HFFc6 (cell line): Measurements from ENCODE around the gene SGMS1. TPM values are rescaled to one million over a fixed set of nuclear protein-coding genes. Genes with fewer than 3 reads are reported as not detected.

ENCODE experiments used
- DNase-seq: peaks from one replicate; pipeline ENCODE4 v3.0.0-alpha.2; 2018
- H3K27ac Mint-ChIP-seq: 2 replicates; pipeline ENCODE4 v1.8.0; 2020; ENCODE audit warnings: mild to moderate bottlenecking, mixed read lengths
- H3K27me3 Mint-ChIP-seq: 2 replicates; pipeline ENCODE4 v1.8.0; 2021; ENCODE audit warnings: mild to moderate bottlenecking, moderate library complexity, mixed read lengths; ENCODE audit not compliant: insufficient read depth
- H3K36me3 Mint-ChIP-seq: 2 replicates; pipeline ENCODE4 v1.8.0; 2021; ENCODE audit warnings: low read depth, mixed read lengths
- H3K4me1 Mint-ChIP-seq: 2 replicates; pipeline ENCODE4 v1.8.0; 2020; ENCODE audit warnings: low read depth, mixed read lengths
- H3K4me3 Mint-ChIP-seq: 2 replicates; pipeline ENCODE4 v1.8.0; 2020; ENCODE audit warnings: mild to moderate bottlenecking, moderate library complexity, mixed read lengths
- H3K9me3 Mint-ChIP-seq: 2 replicates; pipeline ENCODE4 v1.8.0; 2020; ENCODE audit warnings: mild to moderate bottlenecking, mixed read lengths
- CTCF ChIP-seq: fragments of 200-600 bp; sonication (generic); IDR thresholded peaks from 2 replicates; pipeline ENCODE4 v1.5.0; 2021; ENCODE audit warnings: antibody characterized with exemption, mild to moderate bottlenecking
- total RNA-seq, 6 experiments: library from RNA; stranded (reverse); fragmentation: NEBNext Ultra II Directional; extraction: Animal tissue kit (Norgen Biotek cat#: 25700); gene quantifications; 2 replicates in 1 of 6; 3 replicates in 5 of 6; pipeline ENCODE4 v1.2.3, GENCODE V29; 2021

Gene SGMS1
- total RNA-seq, 6 experiments from 2014 or later: 19.6 to 27.5 (median 24.6) TPM

- Mint-ChIP-seq H3K27ac (no peak overlapping the region), H3K4me1 (peaks cover 27% of the 10 kb centered on the region), H3K36me3 (no peaks in the 10 kb centered on the region), H3K4me3 (no peak overlapping the region), H3K27me3 (no peaks in the 10 kb centered on the region; the same call in 1 of the 2 replicates), H3K9me3 (no peaks in the 10 kb centered on the region)
- no peak for DNase-seq
- no peak for TF ChIP-seq CTCF
Measured at GRCh38 chr10:50501924-50502452, 121.8 kb downstream of the SGMS1 start.

- H3K27ac Mint-ChIP-seq: no peak overlapping the region
- H3K9me3 Mint-ChIP-seq: no peaks in the 10 kb centered on the region
- H3K4me3 Mint-ChIP-seq: no peak overlapping the region
- no peak for TF ChIP-seq CTCF
- no peak for DNase-seq
- H3K36me3 Mint-ChIP-seq: no peaks in the 10 kb centered on the region
- no peaks in the 10 kb centered on the region; the same call in 1 of the 2 replicates for H3K27me3 Mint-ChIP-seq
- H3K4me1 Mint-ChIP-seq: peaks cover 27% of the 10 kb centered on the region
Measured at GRCh38 chr10:50501478-50501877, 122.3 kb downstream of the SGMS1 start.

GRCh38 chr10:50498465-50498864 lies 125.3 kb downstream of the SGMS1 start:
- H3K4me3 Mint-ChIP-seq: no peak overlapping the region
- no peaks in the 10 kb centered on the region for H3K27me3 Mint-ChIP-seq
- H3K36me3 Mint-ChIP-seq: no peaks in the 10 kb centered on the region

GRCh38 chr10:50497758-50498157 lies 126.0 kb downstream of the SGMS1 start:
- H3K9me3 Mint-ChIP-seq: no peaks in the 10 kb centered on the region; the same call in 1 of the 2 replicates
- peak overlapping the region; percentile 68 for H3K4me3 Mint-ChIP-seq
- H3K36me3 Mint-ChIP-seq: no peaks in the 10 kb centered on the region
- H3K27me3 Mint-ChIP-seq: no peaks in the 10 kb centered on the region
- DNase-seq: peak; percentile 59
- H3K4me1 Mint-ChIP-seq: peaks cover 27% of the 10 kb centered on the region
- peak overlapping the region; percentile 72 for H3K27ac Mint-ChIP-seq
- no peak for TF ChIP-seq CTCF

More at GRCh38 chr10:50498465-50498864, 125.3 kb downstream of the SGMS1 start:
- H3K4me1 Mint-ChIP-seq: peaks cover 27% of the 10 kb centered on the region
- no peak for DNase-seq
- H3K9me3 Mint-ChIP-seq: no peaks in the 10 kb centered on the region; the same call in 1 of the 2 replicates
- H3K27ac Mint-ChIP-seq: no peak overlapping the region
- no peak for TF ChIP-seq CTCF

- no peak overlapping the region for H3K27ac Mint-ChIP-seq
- H3K27me3 Mint-ChIP-seq: no peaks in the 10 kb centered on the region
- no peaks in the 10 kb centered on the region for H3K36me3 Mint-ChIP-seq
- H3K4me3 Mint-ChIP-seq: no peak overlapping the region
- H3K4me1 Mint-ChIP-seq: peaks cover 18% of the 10 kb centered on the region
- H3K9me3 Mint-ChIP-seq: no peaks in the 10 kb centered on the region; the same call in 1 of the 2 replicates
- no peak for DNase-seq
- no peak for TF ChIP-seq CTCF
Measured at GRCh38 chr10:50496228-50496627, 127.5 kb downstream of the SGMS1 start.
